ENCODE data around the gene TMEM221.

The TMEM221 gene

GRCh38 chr19:17470068-17470841, 21.8 kb upstream of the TMEM221 start, which contains the start of gene SLC27A1:
Gene SLC27A1 (plus strand): TSS chr19:17470524. CDS start chr19:17470541, 17 bp downstream.
- Histone ChIP-seq H3K4me3 (ENCODE audit: low read length) (peak within 1 kb of the TSS; percentile 92), H3K4me1 (ENCODE audit: insufficient read depth, low read length) (peaks cover 10% of the 10 kb centered on the region; the same call in 1 of the 2 replicates), H3K36me3 (ENCODE audit: insufficient read depth, low read depth, low read length) (no peaks in the 10 kb centered on the region), H3K9me3 (ENCODE audit: insufficient read depth, low read depth, low read length) (no peaks in the 10 kb centered on the region), H3K27ac (ENCODE audit: low read length) (no peak within 1 kb of the TSS), H3K27me3 (ENCODE audit: insufficient read depth, low read length) (peaks cover 32% of the 10 kb centered on the region), H3K9ac (ENCODE audit: low read depth, low read length) (peak within 1 kb of the TSS; percentile 68; the same call in 1 of the 2 replicates)

- Histone ChIP-seq H3K36me3 (ENCODE audit: insufficient read depth, low read depth, low read length) (no peaks in the 10 kb centered on the region), H3K4me3 (ENCODE audit: low read length) (peak overlapping the region; percentile 92), H3K4me1 (ENCODE audit: insufficient read depth, low read length) (peaks cover 10% of the 10 kb centered on the region; the same call in 1 of the 2 replicates), H3K27me3 (ENCODE audit: insufficient read depth, low read length) (peaks cover 32% of the 10 kb centered on the region), H3K27ac (ENCODE audit: low read length) (no peak overlapping the region), H3K9ac (ENCODE audit: low read depth, low read length) (peak overlapping the region; percentile 60; the same call in 1 of the 2 replicates), H3K9me3 (ENCODE audit: insufficient read depth, low read depth, low read length) (no peaks in the 10 kb centered on the region)
Measured at GRCh38 chr19:17469481-17470067, 21.1 kb upstream of the TMEM221 start.

- no peak overlapping the region for H3K27ac ChIP-seq (ENCODE audit: low read length)
- H3K36me3 ChIP-seq (ENCODE audit: insufficient read depth, low read depth, low read length), result no peaks in the 10 kb centered on the region
- peaks cover 10% of the 10 kb centered on the region; the same call in 1 of the 2 replicates for H3K4me1 ChIP-seq (ENCODE audit: insufficient read depth, low read length)
- H3K9ac ChIP-seq (ENCODE audit: low read depth, low read length), result peak overlapping the region; percentile 60; the same call in 1 of the 2 replicates
- peak overlapping the region; percentile 92 for H3K4me3 ChIP-seq (ENCODE audit: low read length)
- H3K27me3 ChIP-seq (ENCODE audit: insufficient read depth, low read length), result peaks cover 32% of the 10 kb centered on the region
- H3K9me3 ChIP-seq (ENCODE audit: insufficient read depth, low read depth, low read length), result no peaks in the 10 kb centered on the region
Measured at GRCh38 chr19:17469092-17469480, 20.6 kb upstream of the TMEM221 start.

- Histone ChIP-seq H3K36me3 (ENCODE audit: insufficient read depth, low read depth, low read length) (no peaks in the 10 kb centered on the region), H3K4me1 (ENCODE audit: insufficient read depth, low read length) (peaks cover 10% of the 10 kb centered on the region; the same call in 1 of the 2 replicates), H3K27ac (ENCODE audit: low read length) (no peak overlapping the region), H3K9ac (ENCODE audit: low read depth, low read length) (peak overlapping the region; percentile 60; the same call in 1 of the 2 replicates), H3K4me3 (ENCODE audit: low read length) (peak overlapping the region; percentile 92), H3K27me3 (ENCODE audit: insufficient read depth, low read length) (peaks cover 32% of the 10 kb centered on the region), H3K9me3 (ENCODE audit: insufficient read depth, low read depth, low read length) (no peaks in the 10 kb centered on the region)
Measured at GRCh38 chr19:17468302-17469091, 20.0 kb upstream of the TMEM221 start.

GRCh38 chr19:17467471-17468301, 19.2 kb upstream of the TMEM221 start:
- H3K9ac ChIP-seq (ENCODE audit: low read depth, low read length), result no peak overlapping the region
- no peaks in the 10 kb centered on the region for H3K9me3 ChIP-seq (ENCODE audit: insufficient read depth, low read depth, low read length)
- H3K4me3 ChIP-seq (ENCODE audit: low read length), result no peak overlapping the region
- H3K27me3 ChIP-seq (ENCODE audit: insufficient read depth, low read length), result peaks cover 32% of the 10 kb centered on the region
- H3K4me1 ChIP-seq (ENCODE audit: insufficient read depth, low read length), result peaks cover 10% of the 10 kb centered on the region; the same call in 1 of the 2 replicates
- H3K27ac ChIP-seq (ENCODE audit: low read length), result no peak overlapping the region
- H3K36me3 ChIP-seq (ENCODE audit: insufficient read depth, low read depth, low read length), result no peaks in the 10 kb centered on the region

- H3K36me3 ChIP-seq (ENCODE audit: insufficient read depth, low read depth, low read length), result no peaks in the 10 kb centered on the region
- H3K9me3 ChIP-seq (ENCODE audit: insufficient read depth, low read depth, low read length), result no peaks in the 10 kb centered on the region
- no peak overlapping the region for H3K27ac ChIP-seq (ENCODE audit: low read length)
- H3K27me3 ChIP-seq (ENCODE audit: insufficient read depth, low read length), result peaks cover 26% of the 10 kb centered on the region
- H3K4me1 ChIP-seq (ENCODE audit: insufficient read depth, low read length), result peaks cover 10% of the 10 kb centered on the region; the same call in 1 of the 2 replicates
- H3K4me3 ChIP-seq (ENCODE audit: low read length), result no peak overlapping the region
- no peak overlapping the region for H3K9ac ChIP-seq (ENCODE audit: low read depth, low read length)
Measured at GRCh38 chr19:17466487-17466850, 18.0 kb upstream of the TMEM221 start.

GRCh38 chr19:17460372-17461230, 12.1 kb upstream of the TMEM221 start, which contains the start of gene NXNL1:
Gene NXNL1 (minus strand): TSS chr19:17460926. CDS start chr19:17460869, 57 bp downstream.
- Histone ChIP-seq H3K4me3 (ENCODE audit: low read length) (no peak within 1 kb of the TSS), H3K9ac (ENCODE audit: low read depth, low read length) (no peak within 1 kb of the TSS), H3K27me3 (ENCODE audit: insufficient read depth, low read length) (peaks cover 24% of the 10 kb centered on the region), H3K9me3 (ENCODE audit: insufficient read depth, low read depth, low read length) (no peaks in the 10 kb centered on the region), H3K27ac (ENCODE audit: low read length) (no peak within 1 kb of the TSS), H3K4me1 (ENCODE audit: insufficient read depth, low read length) (no peaks in the 10 kb centered on the region), H3K36me3 (ENCODE audit: insufficient read depth, low read depth, low read length) (no peaks in the 10 kb centered on the region)

- Histone ChIP-seq H3K36me3 (ENCODE audit: insufficient read depth, low read depth, low read length) (no peaks in the 10 kb centered on the region), H3K4me3 (ENCODE audit: low read length) (no peak overlapping the region), H3K27ac (ENCODE audit: low read length) (no peak overlapping the region), H3K9me3 (ENCODE audit: insufficient read depth, low read depth, low read length) (no peaks in the 10 kb centered on the region), H3K27me3 (ENCODE audit: insufficient read depth, low read length) (peaks cover 38% of the 10 kb centered on the region), H3K9ac (ENCODE audit: low read depth, low read length) (no peak overlapping the region), H3K4me1 (ENCODE audit: insufficient read depth, low read length) (no peaks in the 10 kb centered on the region; the same call in 1 of the 2 replicates)
Measured at GRCh38 chr19:17458970-17459369, 10.5 kb upstream of the TMEM221 start.

GRCh38 chr19:17457616-17458015, 9.1 kb upstream of the TMEM221 start:
- Histone ChIP-seq H3K9me3 (ENCODE audit: insufficient read depth, low read depth, low read length) (no peaks in the 10 kb centered on the region; the same call in 1 of the 2 replicates), H3K27me3 (ENCODE audit: insufficient read depth, low read length) (peaks cover 44% of the 10 kb centered on the region), H3K36me3 (ENCODE audit: insufficient read depth, low read depth, low read length) (no peaks in the 10 kb centered on the region), H3K4me1 (ENCODE audit: insufficient read depth, low read length) (no peaks in the 10 kb centered on the region; the same call in 1 of the 2 replicates), H3K4me3 (ENCODE audit: low read length) (no peak overlapping the region), H3K27ac (ENCODE audit: low read length) (no peak overlapping the region), H3K9ac (ENCODE audit: low read depth, low read length) (no peak overlapping the region)

GRCh38 chr19:17456127-17456526, 7.7 kb upstream of the TMEM221 start:
- H3K4me3 ChIP-seq (ENCODE audit: low read length), result no peak overlapping the region
- no peaks in the 10 kb centered on the region; the same call in 1 of the 2 replicates for H3K9me3 ChIP-seq (ENCODE audit: insufficient read depth, low read depth, low read length)
- H3K27ac ChIP-seq (ENCODE audit: low read length), result no peak overlapping the region
- no peaks in the 10 kb centered on the region for H3K36me3 ChIP-seq (ENCODE audit: insufficient read depth, low read depth, low read length)
- peaks cover 48% of the 10 kb centered on the region for H3K27me3 ChIP-seq (ENCODE audit: insufficient read depth, low read length)
- no peak overlapping the region for H3K9ac ChIP-seq (ENCODE audit: low read depth, low read length)
- no peaks in the 10 kb centered on the region; the same call in 1 of the 2 replicates for H3K4me1 ChIP-seq (ENCODE audit: insufficient read depth, low read length)
